ENCODE measurements around the gene FRK.
A peak's percentile ranks its signal among the peaks of the same experiment; 100 is the strongest.

Gene FRK

GRCh38 chr6:116022841-116023445, 37.7 kb downstream of the FRK start:
- TF ChIP-seq SPI1 (IDR thresholded peaks at IDR 0.05; ENCODE audit: low read depth, low read length) (no peak), POU2F2 (IDR thresholded peaks at IDR 0.05; ENCODE audit: low read depth, low read length) (no peak), POLR2A (IDR thresholded peaks at IDR 0.05; ENCODE audit: low read depth, low read length) (no peak), TAF1 (IDR thresholded peaks at IDR 0.05; ENCODE audit: low read depth, low read length) (no peak), PAX5 (IDR thresholded peaks at IDR 0.05; ENCODE audit: insufficient read depth, low read length, severe bottlenecking) (no peak), POLR2AphosphoS5 (IDR thresholded peaks at IDR 0.05; ENCODE audit: low read depth, low read length) (no peak)
- DNase-seq (ENCODE audit: insufficient read length, low spot score) (no peak), FAIRE-seq (no peak)

DNA sequence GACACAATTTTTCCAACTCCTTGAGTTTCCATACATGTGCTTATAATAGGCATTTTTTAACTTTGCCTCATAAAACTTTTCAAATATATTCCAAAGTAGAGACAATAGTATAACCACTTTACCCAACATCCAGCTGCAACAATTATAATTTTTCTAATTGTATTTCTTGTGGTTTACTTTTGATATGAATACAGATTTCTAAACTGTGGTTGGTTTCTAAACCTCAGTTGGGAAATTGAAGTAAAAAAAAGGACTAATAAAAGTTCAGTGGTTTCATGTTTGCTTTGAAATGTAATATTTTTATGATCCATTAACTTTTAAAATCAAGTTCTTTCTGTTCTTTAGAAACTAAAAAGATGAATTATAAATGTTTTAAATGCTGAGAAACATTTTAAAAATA, 40.0 kb downstream of the FRK start:
- FAIRE-seq (no peak), DNase-seq (ENCODE audit: insufficient read length, low spot score) (no peak)
- no peak for TF ChIP-seq POLR2AphosphoS5 (IDR thresholded peaks at IDR 0.05; ENCODE audit: low read depth, low read length)
- no peak for TF ChIP-seq POU2F2 (IDR thresholded peaks at IDR 0.05; ENCODE audit: low read depth, low read length)
- no peak for TF ChIP-seq SPI1 (IDR thresholded peaks at IDR 0.05; ENCODE audit: low read depth, low read length)
- TF ChIP-seq POLR2A (IDR thresholded peaks at IDR 0.05; ENCODE audit: low read depth, low read length), result no peak
- no peak for TF ChIP-seq TAF1 (IDR thresholded peaks at IDR 0.05; ENCODE audit: low read depth, low read length)
- no peak for TF ChIP-seq PAX5 (IDR thresholded peaks at IDR 0.05; ENCODE audit: insufficient read depth, low read length, severe bottlenecking)

DNA sequence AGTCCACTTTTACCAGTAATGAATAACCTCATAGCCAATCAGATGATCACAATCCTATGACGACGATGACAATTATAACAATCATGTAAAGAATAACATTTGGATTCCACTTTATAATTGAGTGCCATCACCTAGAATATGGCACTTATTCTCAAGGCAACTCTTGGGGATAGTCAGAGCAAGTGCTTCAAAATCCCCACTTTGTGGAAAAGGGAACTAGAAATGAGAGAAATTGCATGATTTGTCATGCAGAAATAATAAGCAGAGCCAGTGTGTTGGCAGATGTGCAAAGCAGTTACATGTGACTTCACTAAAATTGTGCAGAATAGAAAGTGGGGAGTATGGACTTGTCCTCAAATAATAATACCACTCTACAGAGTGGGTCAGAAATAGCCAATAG, 41.3 kb downstream of the FRK start:
- FAIRE-seq (peak; percentile 88), DNase-seq (ENCODE audit: insufficient read length, low spot score) (no peak)

GRCh38 chr6:116018976-116019375, 41.7 kb downstream of the FRK start:
- DNase-seq (ENCODE audit: insufficient read length, low spot score) (no peak), FAIRE-seq (peak; percentile 57)
- TF ChIP-seq SPI1 (IDR thresholded peaks at IDR 0.05; ENCODE audit: low read depth, low read length) (no peak), PAX5 (IDR thresholded peaks at IDR 0.05; ENCODE audit: insufficient read depth, low read length, severe bottlenecking) (no peak), TAF1 (IDR thresholded peaks at IDR 0.05; ENCODE audit: low read depth, low read length) (no peak)

More for the DNA sequence above, 41.3 kb downstream of the FRK start:
- peak; percentile 84 for TF ChIP-seq SPI1 (IDR thresholded peaks at IDR 0.05; ENCODE audit: low read depth, low read length)
- TF ChIP-seq POLR2A (IDR thresholded peaks at IDR 0.05; ENCODE audit: low read depth, low read length), result no peak

- DNase-seq (ENCODE audit: insufficient read length, low spot score) (no peak), FAIRE-seq (peak; percentile 35)
- TF ChIP-seq SPI1 (IDR thresholded peaks at IDR 0.05; ENCODE audit: low read depth, low read length) (no peak), POLR2A (IDR thresholded peaks at IDR 0.05; ENCODE audit: low read depth, low read length) (no peak), PAX5 (IDR thresholded peaks at IDR 0.05; ENCODE audit: insufficient read depth, low read length, severe bottlenecking) (no peak), TAF1 (IDR thresholded peaks at IDR 0.05; ENCODE audit: low read depth, low read length) (no peak), POU2F2 (IDR thresholded peaks at IDR 0.05; ENCODE audit: low read depth, low read length) (no peak), POLR2AphosphoS5 (IDR thresholded peaks at IDR 0.05; ENCODE audit: low read depth, low read length) (no peak)
Observed at GRCh38 chr6:116017546-116018295, 43.0 kb downstream of the FRK start.

DNA sequence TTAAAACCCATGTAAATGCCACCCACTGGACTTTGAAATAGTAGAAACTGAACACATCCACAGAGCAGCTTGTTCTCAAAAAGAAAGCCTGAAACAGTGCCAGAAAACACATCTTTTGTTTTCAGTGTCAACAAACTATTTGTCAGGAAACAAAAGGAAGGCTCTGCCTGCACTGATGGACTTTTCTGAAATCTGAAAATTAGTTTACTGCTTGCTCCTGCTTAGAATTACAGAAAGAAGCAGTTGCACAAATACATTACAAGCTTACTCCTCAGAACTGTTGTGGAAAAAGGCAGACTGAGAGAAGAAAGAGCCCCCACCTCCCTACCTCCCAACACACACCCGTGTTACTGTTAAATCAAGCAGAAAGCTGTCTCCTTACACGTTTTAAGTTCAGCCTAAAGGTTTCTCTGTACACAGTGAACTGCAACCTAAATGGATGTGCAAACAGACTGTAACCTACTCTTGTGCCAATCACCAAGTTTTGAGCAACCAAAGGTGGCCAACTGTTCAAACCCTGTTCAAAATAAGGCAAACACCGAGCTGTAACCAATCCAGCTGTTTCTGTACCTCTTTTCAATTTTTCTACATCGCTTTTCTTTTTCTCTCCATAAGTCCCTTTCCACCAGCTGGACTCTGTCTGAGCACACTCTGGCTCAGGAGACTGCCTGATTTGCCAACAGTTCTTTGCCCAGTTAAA, 43.7 kb downstream of the FRK start:
- no peak for DNase-seq (ENCODE audit: insufficient read length, low spot score)
- FAIRE-seq, result peak; percentile 93
- TF ChIP-seq POU2F2 (IDR thresholded peaks at IDR 0.05; ENCODE audit: low read depth, low read length) (no peak), POLR2AphosphoS5 (IDR thresholded peaks at IDR 0.05; ENCODE audit: low read depth, low read length) (no peak)

- no peak for DNase-seq (ENCODE audit: insufficient read length, low spot score)
- TF ChIP-seq POLR2AphosphoS5 (IDR thresholded peaks at IDR 0.05; ENCODE audit: low read depth, low read length) (no peak), POU2F2 (IDR thresholded peaks at IDR 0.05; ENCODE audit: low read depth, low read length) (no peak), SPI1 (IDR thresholded peaks at IDR 0.05; ENCODE audit: low read depth, low read length) (no peak), PAX5 (IDR thresholded peaks at IDR 0.05; ENCODE audit: insufficient read depth, low read length, severe bottlenecking) (no peak), POLR2A (IDR thresholded peaks at IDR 0.05; ENCODE audit: low read depth, low read length) (no peak), TAF1 (IDR thresholded peaks at IDR 0.05; ENCODE audit: low read depth, low read length) (no peak)
- FAIRE-seq, result no peak
Observed at GRCh38 chr6:116015983-116016382, 44.7 kb downstream of the FRK start.

GRCh38 chr6:116015561-116015960, 45.1 kb downstream of the FRK start:
- no peak for TF ChIP-seq POLR2A (IDR thresholded peaks at IDR 0.05; ENCODE audit: low read depth, low read length)
- TF ChIP-seq PAX5 (IDR thresholded peaks at IDR 0.05; ENCODE audit: insufficient read depth, low read length, severe bottlenecking), result no peak
- peak; percentile 69 for FAIRE-seq
- no peak for DNase-seq (ENCODE audit: insufficient read length, low spot score)

- FAIRE-seq (peak; percentile 81), DNase-seq (ENCODE audit: insufficient read length, low spot score) (no peak)
- TF ChIP-seq POU2F2 (IDR thresholded peaks at IDR 0.05; ENCODE audit: low read depth, low read length), result no peak
- TF ChIP-seq SPI1 (IDR thresholded peaks at IDR 0.05; ENCODE audit: low read depth, low read length), result no peak
- no peak for TF ChIP-seq POLR2AphosphoS5 (IDR thresholded peaks at IDR 0.05; ENCODE audit: low read depth, low read length)
- TF ChIP-seq TAF1 (IDR thresholded peaks at IDR 0.05; ENCODE audit: low read depth, low read length), result no peak
- no peak for TF ChIP-seq PAX5 (IDR thresholded peaks at IDR 0.05; ENCODE audit: insufficient read depth, low read length, severe bottlenecking)
- no peak for TF ChIP-seq POLR2A (IDR thresholded peaks at IDR 0.05; ENCODE audit: low read depth, low read length)
Observed at GRCh38 chr6:116012951-116013350, 47.7 kb downstream of the FRK start.

DNA sequence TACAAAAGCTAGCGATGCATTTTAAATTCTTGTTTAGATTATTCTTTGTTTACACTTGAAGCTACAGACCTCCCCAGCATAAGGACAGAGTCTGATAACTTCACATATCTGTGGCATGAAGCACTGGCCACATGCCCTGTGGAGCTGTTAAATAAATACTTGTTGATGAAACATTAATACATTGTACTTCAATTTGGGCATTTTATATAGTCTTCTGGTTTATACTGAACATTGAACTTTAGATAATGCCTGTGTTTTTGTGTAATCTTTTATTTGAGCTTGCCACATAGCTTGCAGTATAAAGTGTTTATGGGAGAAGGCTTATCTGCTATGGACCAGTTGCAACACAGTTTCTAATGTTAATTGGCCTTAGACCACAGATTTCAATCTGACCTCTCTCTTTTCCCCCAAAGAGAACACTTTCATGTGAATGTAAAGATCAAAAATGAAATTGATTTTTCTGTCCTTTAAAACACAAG, 48.2 kb downstream of the FRK start:
- no peak for FAIRE-seq
- TF ChIP-seq TAF1 (IDR thresholded peaks at IDR 0.05; ENCODE audit: low read depth, low read length) (no peak), POU2F2 (IDR thresholded peaks at IDR 0.05; ENCODE audit: low read depth, low read length) (no peak), SPI1 (IDR thresholded peaks at IDR 0.05; ENCODE audit: low read depth, low read length) (no peak)
- DNase-seq (ENCODE audit: insufficient read length, low spot score), result no peak

Measured in GM12891 (cell line).